Sigmoid colon (tissue), 7 donors: ENCODE measurements around the gene ADAMTSL1. TPM values are rescaled to one million over a fixed set of nuclear protein-coding genes. Genes with fewer than 3 reads are reported as not detected.
A peak's percentile ranks its signal among the peaks of the same experiment; 100 is the strongest.

Experiments
- DNase-seq: peaks from one replicate; pipeline ENCODE4 v3.0.0-alpha.2; 2019
- H3K27ac ChIP-seq, 4 donors: fragments of 200-600 bp; sonication (generic); one replicate each; pipeline ENCODE4 v1.5.1; 2016 to 2019; ENCODE audit warnings: mild to moderate bottlenecking in 1 of 4
- H3K27me3 ChIP-seq, 3 donors: fragments of 200-600 bp; sonication (generic); one replicate each; pipeline ENCODE4 v1.5.1; 2019; ENCODE audit warnings: mild to moderate bottlenecking in 1 of 3
- H3K36me3 ChIP-seq, 4 donors: fragments of 200-600 bp; sonication (generic); one replicate each; pipeline ENCODE4 v1.5.1; 2016 to 2019
- H3K4me1 ChIP-seq, 4 donors: fragments of 200-600 bp; sonication (generic); one replicate each; pipeline ENCODE4 v1.5.1; 2017 to 2019
- H3K4me3 ChIP-seq, 4 donors: fragments of 200-600 bp; sonication (generic); one replicate each; pipeline ENCODE4 v1.5.1; 2017 to 2019; ENCODE audit warnings: mild to moderate bottlenecking in 2 of 4, moderate library complexity in 1 of 4
- H3K9me3 ChIP-seq, 4 donors: fragments of 200-600 bp in 3 of 4; sonication (generic) in 3 of 4; one replicate each; pipeline versions ENCODE4 v1.5.1 to v1.6.1; 2013 to 2019
- CTCF ChIP-seq, 4 experiments: fragments of 450-650 bp in 3 of 4; fragments of 200-600 bp in 1 of 4; IDR thresholded peaks; one replicate each; pipeline ENCODE4 v1.5.1; 2016 to 2019; ENCODE audit warnings: antibody characterized with exemption in 4 of 4, mild to moderate bottlenecking in 3 of 4, moderate library complexity in 2 of 4
- EP300 ChIP-seq, 4 donors: sonication (generic); formaldehyde crosslinking; IDR thresholded peaks; one replicate each; pipeline ENCODE4 v1.6.1; 2017; ENCODE audit warnings: antibody characterized with exemption in 4 of 4
- POLR2A ChIP-seq, 2 donors: fragments of 450-650 bp; IDR thresholded peaks; one replicate each; pipeline ENCODE4 v1.6.1; 2016; ENCODE audit warnings: antibody characterized with exemption in 2 of 2, mild to moderate bottlenecking in 2 of 2, moderate library complexity in 2 of 2
- POLR2AphosphoS5 ChIP-seq, 4 donors: sonication (generic); formaldehyde crosslinking; IDR thresholded peaks; one replicate each; pipeline ENCODE4 v1.6.1; 2017; ENCODE audit warnings: antibody characterized with exemption in 4 of 4
- WGBS, 2 donors: extraction: QIAGEN DNeasy Blood & Tissue Kit; methylation state at CpG; one replicate each; pipeline ENCODE4 v1.1.7; 2013; 5-methylcytosine and 5-hydroxymethylcytosine counted together
- intact Hi-C: fragments of 100-400 bp; cut with DNase I; formaldehyde crosslinking; loops from one replicate; pipeline ENCODE4 v1.15.1; 2023
- polyA plus RNA-seq, 3 donors: library from polyadenylated mRNA; stranded (reverse); fragments of 200-250 nt; gene quantifications; one replicate each; pipeline ENCODE4 v1.2.3, GENCODE V29; 2013
- total RNA-seq, 4 donors: library from RNA; depleted of rRNA; stranded (reverse); fragments of >200 nt; gene quantifications; one replicate each; pipeline ENCODE4 v1.1.0, GENCODE V29; 2016
- donor health status: healthy with polysubstance abuse.
- donor health status: Bipolar disorder and iron deficiency.
- donor health status: healthy.

The ADAMTSL1 gene
- total and polyA plus RNA-seq, 7 donors = 1.4 to 13.6 (median 6.5) TPM

GRCh38 chr9:18747595-18747994, 273.6 kb downstream of the ADAMTSL1 start:
- Histone ChIP-seq H3K27me3 (no peaks in the 10 kb centered on the region), H3K27ac (no peak overlapping the region), H3K4me3 (no peak overlapping the region), H3K36me3 (no peaks in the 10 kb centered on the region), H3K9me3 (no peaks in the 10 kb centered on the region), H3K4me1 (peaks cover 0 to 33% (median 25%) of the 10 kb centered on the region in 4 donors)
- 56 to 71% methylated on average over 3 of the region's 3 CpGs for WGBS, 2 donors
- DNase-seq = no peak
- TF ChIP-seq EP300 (IDR thresholded peaks at IDR 0.05) (no peak), POLR2AphosphoS5 (IDR thresholded peaks at IDR 0.05) (no peak), CTCF (IDR thresholded peaks at IDR 0.05) (no peak), POLR2A (IDR thresholded peaks at IDR 0.05) (no peak)
- intact Hi-C loops = no loop called here

- peaks cover 0 to 30% (median 21%) of the 10 kb centered on the region in 4 donors for H3K4me1 ChIP-seq
- no peak for DNase-seq
- no peaks in the 10 kb centered on the region for H3K36me3 ChIP-seq
- no peaks in the 10 kb centered on the region for H3K9me3 ChIP-seq
- no peak overlapping the region for H3K4me3 ChIP-seq
- H3K27me3 ChIP-seq = no peaks in the 10 kb centered on the region
- WGBS, 2 donors = 24 to 63% methylated on average over 1 of the region's 1 CpG
- TF ChIP-seq EP300 (IDR thresholded peaks at IDR 0.05) (no peak), POLR2A (IDR thresholded peaks at IDR 0.05) (no peak), CTCF (IDR thresholded peaks at IDR 0.05) (no peak)
- intact Hi-C loops = no loop called here
- H3K27ac ChIP-seq = no peak overlapping the region
Observed at GRCh38 chr9:18748251-18748701, 274.3 kb downstream of the ADAMTSL1 start.

- TF ChIP-seq POLR2AphosphoS5 (IDR thresholded peaks at IDR 0.05) (no peak), EP300 (IDR thresholded peaks at IDR 0.05) (no peak), POLR2A (IDR thresholded peaks at IDR 0.05) (no peak), CTCF (IDR thresholded peaks at IDR 0.05) (no peak)
- WGBS, 2 donors = 87 to 96% methylated on average over 1 of the region's 1 CpG
- Histone ChIP-seq H3K4me1 (peaks cover 0 to 17% (median 9%) of the 10 kb centered on the region in 4 donors), H3K27ac (no peak overlapping the region), H3K27me3 (no peaks in the 10 kb centered on the region), H3K9me3 (no peaks in the 10 kb centered on the region), H3K4me3 (no peak overlapping the region), H3K36me3 (no peaks in the 10 kb centered on the region)
- intact Hi-C loops = loop anchor here (10.0 kb wide), 1 partner anchor 115 kb away; no protein-coding TSS in a partner anchor
- DNase-seq = no peak
Observed at GRCh38 chr9:18749711-18750110, 275.8 kb downstream of the ADAMTSL1 start.

- no peak for DNase-seq
- TF ChIP-seq CTCF (IDR thresholded peaks at IDR 0.05) (no peak), EP300 (IDR thresholded peaks at IDR 0.05) (peak in 1 of 4 donors; percentile 6)
- Histone ChIP-seq H3K27me3 (no peaks in the 10 kb centered on the region), H3K36me3 (no peaks in the 10 kb centered on the region), H3K9me3 (no peaks in the 10 kb centered on the region), H3K4me1 (peaks cover 0 to 9% (median 5%) of the 10 kb centered on the region in 4 donors), H3K27ac (no peak overlapping the region), H3K4me3 (no peak overlapping the region)
- intact Hi-C loops = loop anchor here (10.0 kb wide), 1 partner anchor 111 kb away; no protein-coding TSS in a partner anchor
- 25 to 76% methylated on average over 4 of the region's 4 CpGs for WGBS, 2 donors
Observed at GRCh38 chr9:18753904-18754303, 280.0 kb downstream of the ADAMTSL1 start.

GRCh38 chr9:18754537-18754936, 280.6 kb downstream of the ADAMTSL1 start:
- intact Hi-C loops = loop anchor here (10.0 kb wide), 1 partner anchor 110 kb away; no protein-coding TSS in a partner anchor
- Histone ChIP-seq H3K36me3 (no peaks in the 10 kb centered on the region), H3K4me1 (peaks cover 0 to 9% (median 5%) of the 10 kb centered on the region in 4 donors), H3K27ac (no peak overlapping the region), H3K27me3 (no peaks in the 10 kb centered on the region), H3K4me3 (no peak overlapping the region), H3K9me3 (no peaks in the 10 kb centered on the region)
- WGBS, 2 donors = 94 to 95% methylated on average over 4 of the region's 4 CpGs
- TF ChIP-seq POLR2AphosphoS5 (IDR thresholded peaks at IDR 0.05) (no peak), POLR2A (IDR thresholded peaks at IDR 0.05) (no peak), EP300 (IDR thresholded peaks at IDR 0.05) (no peak), CTCF (IDR thresholded peaks at IDR 0.05) (no peak)
- no peak for DNase-seq
